CD4-positive, CD25-positive, alpha-beta regulatory T cell (primary cell): Measurements from ENCODE around the gene ZNF664. TPM values are rescaled to one million over a fixed set of nuclear protein-coding genes. Genes with fewer than 3 reads are reported as not detected.

Experiments used
- ATAC-seq, 2 donors: fragments of 150-1000 bp; cut with Tn5 transposase; one replicate each; pipeline ENCODE4 v1.10.0; 2021; ENCODE audit warnings: low read depth in 2 of 2, moderate number of reproducible peaks in 2 of 2, moderate library complexity in 1 of 2
- DNase-seq, 3 donors: peaks; one replicate each; pipeline versions ENCODE4 v3.0.0 to v3.0.0-alpha.2; 2012 to 2022; ENCODE audit warnings: mixed read lengths in 1 of 3
- H3K27ac ChIP-seq: one replicate; pipeline ENCODE4 v1.7.0; 2013; ENCODE audit warnings: mild to moderate bottlenecking, low read length; ENCODE audit not compliant: insufficient read depth, poor library complexity, severe bottlenecking
- H3K27me3 ChIP-seq: one replicate; pipeline ENCODE4 v1.7.0; 2013; ENCODE audit warnings: low read length; ENCODE audit not compliant: control insufficient read depth, insufficient read depth
- H3K36me3 ChIP-seq: one replicate; pipeline ENCODE4 v1.7.0; 2013; ENCODE audit warnings: mild to moderate bottlenecking, low read length, moderate library complexity; ENCODE audit not compliant: control insufficient read depth, insufficient read depth
- H3K4me1 ChIP-seq: 2 replicates; pipeline ENCODE4 v1.7.0; 2013; ENCODE audit warnings: mild to moderate bottlenecking, low read length; ENCODE audit not compliant: insufficient read depth, control insufficient read depth, poor library complexity, severe bottlenecking
- H3K4me3 ChIP-seq: one replicate; pipeline ENCODE4 v1.7.0; 2013; ENCODE audit warnings: low read depth, mild to moderate bottlenecking, low read length, moderate library complexity
- H3K9me3 ChIP-seq, 2 experiments: 1 replicate in 1 of 2; 2 replicates in 1 of 2; pipeline ENCODE4 v1.7.0; 2013; ENCODE audit warnings: low read length in 2 of 2, mild to moderate bottlenecking in 1 of 2, moderate library complexity in 1 of 2; ENCODE audit not compliant: control insufficient read depth in 2 of 2
- H3K27ac Mint-ChIP-seq, 3 donors: one replicate each; pipeline ENCODE4 v1.8.0; 2020 to 2022; ENCODE audit warnings: mild to moderate bottlenecking in 3 of 3, mixed read lengths in 3 of 3, moderate library complexity in 2 of 3
- H3K27me3 Mint-ChIP-seq: one replicate; pipeline ENCODE4 v1.8.0; 2022; ENCODE audit warnings: mild to moderate bottlenecking, mixed read lengths
- H3K36me3 Mint-ChIP-seq: one replicate; pipeline ENCODE4 v1.8.0; 2020; ENCODE audit warnings: mixed read lengths
- H3K4me1 Mint-ChIP-seq, 4 donors: one replicate each; pipeline ENCODE4 v1.8.0; 2020 to 2022; ENCODE audit warnings: mixed read lengths in 4 of 4, mild to moderate bottlenecking in 1 of 4
- H3K4me3 Mint-ChIP-seq, 4 donors: one replicate each; pipeline ENCODE4 v1.8.0; 2020 to 2022; ENCODE audit warnings: mild to moderate bottlenecking in 4 of 4, mixed read lengths in 4 of 4, moderate library complexity in 3 of 4
- H3K9me3 Mint-ChIP-seq, 7 donors: one replicate each; pipeline ENCODE4 v1.8.0; 2020 to 2022; ENCODE audit warnings: mixed read lengths in 7 of 7, mild to moderate bottlenecking in 3 of 7, moderate library complexity in 2 of 7
- polyA plus RNA-seq, 4 donors: library from polyadenylated mRNA; unstranded; fragments of 300-500 nt; fragmentation: Illumina TruSeq; gene quantifications; one replicate each; pipeline ENCODE4 v1.2.3, GENCODE V29; 2021
- total RNA-seq: library from RNA; stranded (reverse); gene quantifications from one replicate; pipeline ENCODE4 v1.2.3, GENCODE V29; 2022

Gene ZNF664
- total and polyA plus RNA-seq, 5 donors from 2014 or later, result 6.9 to 24.5 (median 10.0) TPM

GRCh38 chr12:124006085-124006845 is 33.2 kb downstream of the ZNF664 start:
- peaks cover 8 to 32% (median 26%) of the 10 kb centered on the region in 4 donors for H3K4me1 Mint-ChIP-seq
- H3K27me3 ChIP-seq, result no peaks in the 10 kb centered on the region
- ATAC-seq, result peak; percentile 71 to 76
- H3K36me3 ChIP-seq, result peaks cover 15% of the 10 kb centered on the region
- H3K4me3 ChIP-seq, result peak overlapping the region; percentile 23
- peak overlapping the region in 3 of 4 donors; percentile 3 to 63 (median 46) for H3K4me3 Mint-ChIP-seq
- no peak overlapping the region for H3K27ac ChIP-seq
- peak in 2 of 3 donors; percentile 18 to 82 for DNase-seq
- H3K36me3 Mint-ChIP-seq, result peaks cover 8% of the 10 kb centered on the region
- H3K4me1 ChIP-seq, result peaks cover 13% of the 10 kb centered on the region
- no peaks in the 10 kb centered on the region for H3K27me3 Mint-ChIP-seq
- peak overlapping the region; percentile 63 to 87 (median 77) for H3K27ac Mint-ChIP-seq
- no peaks in the 10 kb centered on the region for H3K9me3 ChIP-seq
- no peaks in the 10 kb centered on the region for H3K9me3 Mint-ChIP-seq

- Mint-ChIP-seq H3K4me3 (peak overlapping the region in 3 of 4 donors; percentile 3 to 63 (median 46)), H3K27me3 (no peaks in the 10 kb centered on the region), H3K9me3 (no peaks in the 10 kb centered on the region), H3K27ac (peak overlapping the region; percentile 63 to 87 (median 77)), H3K36me3 (peaks cover 13% of the 10 kb centered on the region), H3K4me1 (peaks cover 8 to 32% (median 26%) of the 10 kb centered on the region in 4 donors)
- no peak for ATAC-seq
- DNase-seq, result no peak
- Histone ChIP-seq H3K4me3 (no peak overlapping the region), H3K4me1 (peaks cover 13% of the 10 kb centered on the region), H3K9me3 (no peaks in the 10 kb centered on the region), H3K27me3 (no peaks in the 10 kb centered on the region), H3K36me3 (peaks cover 15% of the 10 kb centered on the region), H3K27ac (no peak overlapping the region)
Observed at GRCh38 chr12:124006846-124007713, 34.1 kb downstream of the ZNF664 start.

DNA sequence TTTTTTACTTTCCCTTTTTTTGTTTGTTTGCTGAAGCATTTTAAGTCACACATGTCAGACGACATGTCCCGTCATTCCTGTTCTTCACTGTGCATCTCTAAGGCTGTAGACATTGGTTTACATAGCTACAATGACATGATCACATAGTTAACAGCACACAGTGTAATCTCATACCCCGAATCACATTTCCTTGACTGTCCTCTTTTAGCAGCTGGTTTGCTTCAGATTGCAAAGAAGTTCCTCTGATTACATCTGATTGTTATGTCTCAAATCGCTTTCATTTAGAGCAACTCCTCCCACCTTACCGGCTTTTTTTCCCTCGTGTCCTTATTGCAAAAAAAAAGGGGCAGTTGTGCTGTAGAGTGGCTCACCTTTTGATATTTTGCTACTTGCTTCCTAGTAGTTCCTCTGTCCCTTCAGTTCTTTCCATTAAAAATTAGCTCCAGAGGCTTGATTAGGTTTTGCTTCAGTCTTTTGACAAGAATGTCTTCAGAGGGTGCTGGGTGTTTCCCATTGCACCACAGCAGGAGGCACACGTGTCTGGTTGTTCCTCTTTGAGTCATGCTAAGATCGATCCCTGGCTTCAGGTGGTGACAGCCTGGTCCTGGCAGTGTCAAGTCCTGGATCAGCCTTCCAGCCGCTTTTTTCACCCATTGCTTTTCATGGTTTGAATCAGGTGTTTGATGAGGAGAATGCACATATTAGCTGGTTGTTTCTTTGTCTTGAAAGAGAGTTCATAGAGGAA is 35.0 kb downstream of the ZNF664 start:
- H3K27me3 Mint-ChIP-seq, result no peaks in the 10 kb centered on the region
- Histone ChIP-seq H3K4me1 (peaks cover 13% of the 10 kb centered on the region), H3K27me3 (no peaks in the 10 kb centered on the region), H3K9me3 (no peaks in the 10 kb centered on the region), H3K4me3 (peak overlapping the region; percentile 15), H3K36me3 (peaks cover 24% of the 10 kb centered on the region), H3K27ac (no peak overlapping the region)
- peaks cover 8 to 32% (median 26%) of the 10 kb centered on the region in 4 donors for H3K4me1 Mint-ChIP-seq
- ATAC-seq, result no peak
- peaks cover 22% of the 10 kb centered on the region for H3K36me3 Mint-ChIP-seq
- peak overlapping the region in 2 of 4 donors; percentile 17 to 30 for H3K4me3 Mint-ChIP-seq
- peak in 1 of 3 donors; percentile 34 for DNase-seq
- no peaks in the 10 kb centered on the region for H3K9me3 Mint-ChIP-seq
- H3K27ac Mint-ChIP-seq, result peak overlapping the region in 2 of 3 donors; percentile 34 to 77

DNA sequence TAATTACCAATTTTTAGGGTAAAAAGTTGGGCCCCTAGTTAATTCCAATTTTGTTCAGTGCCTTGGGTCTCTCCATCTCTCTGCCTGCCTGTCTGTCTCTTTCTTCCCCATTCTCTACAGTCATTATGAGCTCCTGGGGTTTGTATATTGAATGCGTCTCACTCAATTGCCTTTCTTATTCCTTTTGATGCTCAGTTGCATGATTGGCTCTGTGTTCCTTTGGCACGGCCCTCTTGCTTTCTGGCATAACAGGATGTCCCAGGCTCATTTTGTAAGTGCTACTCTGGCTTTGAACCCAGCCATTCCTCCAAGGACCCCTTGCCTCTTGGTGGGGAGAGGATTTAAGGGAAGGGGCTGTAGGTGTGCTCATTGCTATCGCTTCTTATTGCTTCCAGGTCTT is 35.6 kb downstream of the ZNF664 start:
- DNase-seq, result no peak
- ATAC-seq, result no peak
- H3K9me3 ChIP-seq, result no peaks in the 10 kb centered on the region
- Mint-ChIP-seq H3K4me1 (peaks cover 8 to 32% (median 26%) of the 10 kb centered on the region in 4 donors), H3K36me3 (peaks cover 27% of the 10 kb centered on the region), H3K9me3 (no peaks in the 10 kb centered on the region), H3K27me3 (no peaks in the 10 kb centered on the region), H3K27ac (peak overlapping the region in 2 of 3 donors; percentile 34 to 77), H3K4me3 (no peak overlapping the region)
- H3K36me3 ChIP-seq, result peaks cover 27% of the 10 kb centered on the region
- no peak overlapping the region for H3K27ac ChIP-seq
- H3K4me3 ChIP-seq, result no peak overlapping the region
- H3K4me1 ChIP-seq, result peaks cover 13% of the 10 kb centered on the region
- H3K27me3 ChIP-seq, result no peaks in the 10 kb centered on the region

GRCh38 chr12:124009781-124010180 is 36.8 kb downstream of the ZNF664 start:
- Histone ChIP-seq H3K4me1 (peaks cover 13% of the 10 kb centered on the region), H3K36me3 (peaks cover 23% of the 10 kb centered on the region), H3K27ac (no peak overlapping the region), H3K9me3 (no peaks in the 10 kb centered on the region), H3K4me3 (no peak overlapping the region), H3K27me3 (no peaks in the 10 kb centered on the region)
- no peak overlapping the region for H3K4me3 Mint-ChIP-seq
- H3K27ac Mint-ChIP-seq, result no peak overlapping the region
- no peaks in the 10 kb centered on the region for H3K27me3 Mint-ChIP-seq
- peaks cover 27% of the 10 kb centered on the region for H3K36me3 Mint-ChIP-seq
- H3K9me3 Mint-ChIP-seq, result no peaks in the 10 kb centered on the region
- no peak for DNase-seq
- ATAC-seq, result no peak
- H3K4me1 Mint-ChIP-seq, result peaks cover 8 to 32% (median 26%) of the 10 kb centered on the region in 4 donors

GRCh38 chr12:124010687-124011086 is 37.7 kb downstream of the ZNF664 start:
- Mint-ChIP-seq H3K4me3 (no peak overlapping the region), H3K9me3 (no peaks in the 10 kb centered on the region), H3K4me1 (peaks cover 8 to 27% (median 24%) of the 10 kb centered on the region in 4 donors), H3K27me3 (no peaks in the 10 kb centered on the region), H3K36me3 (peaks cover 27% of the 10 kb centered on the region), H3K27ac (peak overlapping the region in 1 of 3 donors; percentile 18)
- peaks cover 8% of the 10 kb centered on the region for H3K4me1 ChIP-seq
- no peak overlapping the region for H3K4me3 ChIP-seq
- DNase-seq (no peak), ATAC-seq (no peak)
- no peak overlapping the region for H3K27ac ChIP-seq
- H3K36me3 ChIP-seq, result peaks cover 23% of the 10 kb centered on the region
- H3K27me3 ChIP-seq, result no peaks in the 10 kb centered on the region
- H3K9me3 ChIP-seq, result no peaks in the 10 kb centered on the region

DNA sequence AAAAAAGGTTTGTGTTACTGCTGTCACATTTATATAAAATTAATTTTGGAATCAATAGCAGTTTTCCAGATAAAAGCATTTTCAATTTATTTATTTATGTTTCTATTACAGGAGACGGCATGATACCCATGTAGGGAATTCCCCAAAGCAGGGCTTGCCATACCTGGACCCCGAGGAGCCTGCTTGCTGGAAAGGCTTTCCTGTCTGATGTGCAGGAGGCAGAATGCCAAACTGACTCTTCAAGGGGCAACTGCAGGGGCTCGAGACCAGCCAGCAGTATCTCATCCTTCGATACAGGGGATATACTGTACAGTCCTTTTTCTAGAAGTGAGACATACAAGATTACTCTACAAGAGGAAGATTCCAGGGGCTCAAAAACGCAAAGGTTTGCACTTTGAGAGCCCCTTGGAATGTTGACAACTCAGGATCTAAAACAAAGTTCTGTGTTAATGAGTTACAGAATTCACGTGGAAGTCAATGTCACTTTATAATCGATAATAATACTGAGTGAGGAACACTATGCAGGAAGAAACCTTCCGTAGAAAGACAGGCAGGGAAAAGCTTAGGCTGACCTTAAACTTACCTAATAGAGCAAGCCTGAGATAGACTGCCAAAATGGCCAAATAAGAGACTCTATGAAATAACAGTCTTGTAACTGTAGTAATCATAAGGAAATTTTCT is 38.6 kb downstream of the ZNF664 start:
- Histone ChIP-seq H3K4me1 (no peaks in the 10 kb centered on the region), H3K27me3 (no peaks in the 10 kb centered on the region), H3K9me3 (no peaks in the 10 kb centered on the region), H3K4me3 (no peak overlapping the region), H3K36me3 (peaks cover 23% of the 10 kb centered on the region), H3K27ac (no peak overlapping the region)
- Mint-ChIP-seq H3K27me3 (no peaks in the 10 kb centered on the region), H3K4me1 (peaks cover 8 to 18% (median 15%) of the 10 kb centered on the region in 4 donors), H3K4me3 (no peak overlapping the region), H3K9me3 (no peaks in the 10 kb centered on the region), H3K36me3 (peaks cover 27% of the 10 kb centered on the region), H3K27ac (no peak overlapping the region)
- DNase-seq, result no peak
- no peak for ATAC-seq
